Measurements from ENCODE around the gene DRG2. TPM values are rescaled to one million over a fixed set of nuclear protein-coding genes. Genes with fewer than 3 reads are reported as not detected.

Gene DRG2
- total and polyA plus RNA-seq, 2 of the 4 experiments (the other 2 are of a cell fraction), result 43.6 to 45.1 TPM

DNA sequence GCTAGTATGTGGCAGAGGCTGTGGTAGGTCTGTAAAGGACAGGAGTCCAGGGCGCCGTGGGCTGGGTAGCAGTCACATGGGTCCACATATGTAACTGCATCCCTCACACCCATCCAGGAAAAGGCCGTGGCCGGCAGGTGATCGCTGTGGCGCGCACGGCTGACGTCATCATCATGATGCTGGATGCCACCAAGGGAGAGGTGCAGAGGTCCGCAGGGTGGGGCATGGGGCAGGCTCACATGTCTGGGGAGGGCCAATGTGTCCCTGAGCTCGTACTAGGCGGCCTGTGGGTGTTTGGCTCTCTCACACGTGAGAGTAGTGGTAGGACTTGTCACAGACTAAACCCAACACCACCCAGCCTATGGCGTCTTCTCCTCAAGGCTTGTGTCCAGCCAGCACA, 11.8 kb downstream of the DRG2 start:
- DNase-seq, result no peak
- no peak overlapping the region for H2AK5ac ChIP-seq (ENCODE audit: low read depth, low read length)
- no peak overlapping the region for H3K9ac ChIP-seq (ENCODE audit: low read depth, low read length)
- no peak overlapping the region for H3K23ac ChIP-seq (ENCODE audit: low read depth, low read length)
- WGBS, 2 experiments (ENCODE audit: extremely low coverage in 2 of 2, insufficient read length in 1 of 2), result no CpG with 5 or more reads among the region's 14 CpGs
- H3K4ac ChIP-seq (ENCODE audit: low read depth, low read length), result no peak overlapping the region
- intact Hi-C loops (cut with micrococcal nuclease), result loop anchor here (5.0 kb wide), 1 partner anchor 83 kb away; the partner anchor contains the start of gene ALKBH5
- no peak overlapping the region for H2AFZ ChIP-seq (replicated peaks; ENCODE audit: low read length, poor library complexity)
- no peak overlapping the region for H3K14ac ChIP-seq (replicated peaks; ENCODE audit: low read depth, low read length)
- H3K18ac ChIP-seq (ENCODE audit: low read depth, low read length), result no peak overlapping the region
- no peak overlapping the region for H2BK120ac ChIP-seq (ENCODE audit: low read depth, low read length)
- no peak overlapping the region for H3K56ac ChIP-seq (ENCODE audit: extremely low read depth, insufficient read depth, low read length)
- no peaks in the 10 kb centered on the region for H3K4me1 ChIP-seq (ENCODE audit: control insufficient read depth, insufficient read depth, low read length)
- in situ Hi-C loops (cut with MboI; ENCODE audit: low sequenced_read_pairs), result no loop called here
- no peaks in the 10 kb centered on the region for H3K9me3 ChIP-seq (ENCODE audit: control insufficient read depth, insufficient read depth, low read length)
- H3K36me3 ChIP-seq (ENCODE audit: control insufficient read depth, insufficient read depth, low read length), result peaks cover 68% of the 10 kb centered on the region
- H4K8ac ChIP-seq (ENCODE audit: low read depth in 2 of 2, low read length in 2 of 2), result no peak overlapping the region
- no peak overlapping the region for H2BK5ac ChIP-seq (ENCODE audit: low read depth, low read length, poor library complexity, severe bottlenecking)
- H3K79me1 ChIP-seq (ENCODE audit: low read depth in 1 of 2, low read length in 2 of 2), result peaks cover 3 to 9% of the 10 kb centered on the region in 2 experiments; a peak in 2 of 4 replicates
- TF ChIP-seq MAFK (IDR thresholded peaks at IDR 0.05; ENCODE audit: low read depth, low read length) (no peak), NFE2L2 (IDR thresholded peaks at IDR 0.05; ENCODE audit: low read depth, low read length) (no peak), SMC3 (IDR thresholded peaks at IDR 0.05; ENCODE audit: low read depth, low read length) (no peak), BHLHE40 (IDR thresholded peaks at IDR 0.05; ENCODE audit: low read depth, low read length) (no peak), RCOR1 (IDR thresholded peaks at IDR 0.05; ENCODE audit: insufficient replicate concordance, low read length) (no peak)
- TF ChIP-seq, protein P1, sequence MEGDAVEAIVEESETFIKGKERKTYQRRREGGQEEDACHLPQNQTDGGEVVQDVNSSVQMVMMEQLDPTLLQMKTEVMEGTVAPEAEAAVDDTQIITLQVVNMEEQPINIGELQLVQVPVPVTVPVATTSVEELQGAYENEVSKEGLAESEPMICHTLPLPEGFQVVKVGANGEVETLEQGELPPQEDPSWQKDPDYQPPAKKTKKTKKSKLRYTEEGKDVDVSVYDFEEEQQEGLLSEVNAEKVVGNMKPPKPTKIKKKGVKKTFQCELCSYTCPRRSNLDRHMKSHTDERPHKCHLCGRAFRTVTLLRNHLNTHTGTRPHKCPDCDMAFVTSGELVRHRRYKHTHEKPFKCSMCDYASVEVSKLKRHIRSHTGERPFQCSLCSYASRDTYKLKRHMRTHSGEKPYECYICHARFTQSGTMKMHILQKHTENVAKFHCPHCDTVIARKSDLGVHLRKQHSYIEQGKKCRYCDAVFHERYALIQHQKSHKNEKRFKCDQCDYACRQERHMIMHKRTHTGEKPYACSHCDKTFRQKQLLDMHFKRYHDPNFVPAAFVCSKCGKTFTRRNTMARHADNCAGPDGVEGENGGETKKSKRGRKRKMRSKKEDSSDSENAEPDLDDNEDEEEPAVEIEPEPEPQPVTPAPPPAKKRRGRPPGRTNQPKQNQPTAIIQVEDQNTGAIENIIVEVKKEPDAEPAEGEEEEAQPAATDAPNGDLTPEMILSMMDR (conservative IDR thresholded peaks at IDR 0.05; ENCODE audit: low read depth, low read length), result no peak
- TF ChIP-seq, protein P2, sequence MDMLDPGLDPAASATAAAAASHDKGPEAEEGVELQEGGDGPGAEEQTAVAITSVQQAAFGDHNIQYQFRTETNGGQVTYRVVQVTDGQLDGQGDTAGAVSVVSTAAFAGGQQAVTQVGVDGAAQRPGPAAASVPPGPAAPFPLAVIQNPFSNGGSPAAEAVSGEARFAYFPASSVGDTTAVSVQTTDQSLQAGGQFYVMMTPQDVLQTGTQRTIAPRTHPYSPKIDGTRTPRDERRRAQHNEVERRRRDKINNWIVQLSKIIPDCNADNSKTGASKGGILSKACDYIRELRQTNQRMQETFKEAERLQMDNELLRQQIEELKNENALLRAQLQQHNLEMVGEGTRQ (IDR thresholded peaks at IDR 0.05; ENCODE audit: low read depth, low read length), result no peak
- ATAC-seq (ENCODE audit: low read depth), result no peak
- dilution Hi-C loops (cut with HindIII; ENCODE audit: low sequenced_read_pairs, unreplicated experiment), result no loop called here
- no peak overlapping the region for H3K27ac ChIP-seq (ENCODE audit: insufficient read depth, low read length)
- ChIA-PET CTCF (no interaction called here), POLR2A (ENCODE audit: unreplicated experiment) (no interaction called here)
- H2BK20ac ChIP-seq (ENCODE audit: low read depth, low read length), result no peak overlapping the region
- H3K4me2 ChIP-seq (ENCODE audit: low read depth, low read length), result no peak overlapping the region
- BruUV-seq (replicated peaks), result no TSS peak
- H4K5ac ChIP-seq (ENCODE audit: low read depth, low read length), result no peak overlapping the region
- H3K27me3 ChIP-seq (ENCODE audit: control insufficient read depth, insufficient read depth, low read length), result no peaks in the 10 kb centered on the region
- H2BK15ac ChIP-seq (ENCODE audit: low read depth, low read length), result no peak overlapping the region
- H3K4me3 ChIP-seq (ENCODE audit: insufficient read depth, low read depth, low read length), result no peak overlapping the region
- H3K9me1 ChIP-seq (ENCODE audit: insufficient read depth, low read length), result 0 out of 2 replicates have a peak, but pooled peaks cover 5% of the 10 kb centered on the region
- no peak overlapping the region for H4K91ac ChIP-seq (ENCODE audit: insufficient read depth, low read depth, low read length)
- peaks cover 10% of the 10 kb centered on the region for H4K20me1 ChIP-seq (ENCODE audit: insufficient read depth, low read length)
- no peak overlapping the region for H2AK9ac ChIP-seq (replicated peaks; ENCODE audit: low read depth, low read length, poor library complexity)

Measured in IMR-90 (cell line).